GM12878 (cell line): ENCODE measurements around the gene ITGAL. TPM values are rescaled to one million over a fixed set of nuclear protein-coding genes. Genes with fewer than 3 reads are reported as not detected.
A peak's percentile ranks its signal among the peaks of the same experiment; 100 is the strongest.
"Not testable (repeated sequence)": the region's sequence is repeated elsewhere in the genome, so short reads cannot be mapped to it uniquely, and the experiment has no call there.

ENCODE experiments used
- ATAC-seq: fragments of 200-7000 bp; cut with Tn5 transposase; 3 replicates; pipeline ENCODE4 v1.9.1; 2020; ENCODE audit warnings: mild to moderate bottlenecking, moderate library complexity
- BruUV-seq: library from RNA; stranded (reverse); fragments of 400-500 nt; replicated peaks from 2 replicates; lab custom pipeline; 2021; lab: Mats Ljungman, UMichigan
- CTCF ChIA-PET: fragments of 300-600 bp; sonication (Branson Sonifier 250); formaldehyde crosslinking; extraction: SDS; loops from one replicate; lab custom pipeline; 2021; ENCODE audit warnings: inconsistent platforms; lab: Yijun Ruan, JAX
- POLR2A ChIA-PET: fragments of 350-600 bp; formaldehyde crosslinking; extraction: SDS; loops from one replicate; lab custom pipeline; 2021; ENCODE audit warnings: inconsistent platforms; lab: Charles Lee
- RAD21 ChIA-PET: fragments of 300-600 bp; sonication (Branson Sonifier 250); formaldehyde crosslinking; loops from one replicate; lab custom pipeline; 2023; ENCODE audit warnings: antibody characterized with exemption; ENCODE audit not compliant: unreplicated experiment; lab: Charles Lee
- SMC1A ChIA-PET: fragments of 300-600 bp; sonication (Branson Sonifier 250); formaldehyde crosslinking; loops from one replicate; lab custom pipeline; 2023; ENCODE audit not compliant: unreplicated experiment, uncharacterized antibody; lab: Charles Lee
- DNase-seq: peaks from one replicate; pipeline ENCODE4 v3.0.0-alpha.2; 2011; ENCODE audit warnings: low read depth, low spot score
- FAIRE-seq: peaks from 3 replicates; lab custom pipeline; 2011; peaks lifted over from hg19 to GRCh38; lab: Jason Lieb, UNC
- H2AFZ ChIP-seq: 2 replicates; pipeline ENCODE4 v1.6.0; 2011; ENCODE audit warnings: low read depth, low read length, control low read depth; ENCODE audit not compliant: control insufficient read depth
- H3K27ac ChIP-seq: 2 replicates; pipeline ENCODE4 v1.5.1; 2011; ENCODE audit warnings: control low read depth; ENCODE audit not compliant: control insufficient read depth, insufficient read depth
- H3K27me3 ChIP-seq, 2 experiments: replicated peaks in 1 of 2; 2 replicates each; pipeline versions ENCODE4 v1.6.0 to v1.6.1; 2011; ENCODE audit warnings: low read length in 1 of 2; ENCODE audit not compliant: control insufficient read depth in 2 of 2, insufficient read depth in 2 of 2
- H3K36me3 ChIP-seq, 2 experiments: 2 replicates each; pipeline ENCODE4 v1.5.1; 2011; ENCODE audit warnings: low read length in 1 of 2; ENCODE audit not compliant: control insufficient read depth in 2 of 2, insufficient read depth in 2 of 2
- H3K4me1 ChIP-seq: 2 replicates; pipeline ENCODE4 v1.6.1; 2011; ENCODE audit warnings: mild to moderate bottlenecking, low read length, moderate library complexity, mixed read lengths; ENCODE audit not compliant: control insufficient read depth, insufficient read depth
- H3K4me2 ChIP-seq: 2 replicates; pipeline ENCODE4 v1.6.0; 2011; ENCODE audit warnings: control low read depth; ENCODE audit not compliant: control insufficient read depth, insufficient read depth
- H3K4me3 ChIP-seq: fragments of 200-600 bp; sonication (generic); 2 replicates; pipeline ENCODE4 v1.5.1; 2016
- H3K79me2 ChIP-seq: 2 replicates; pipeline ENCODE4 v1.6.0; 2011; ENCODE audit warnings: low read length; ENCODE audit not compliant: control insufficient read depth, insufficient read depth
- H3K9ac ChIP-seq: 2 replicates; pipeline ENCODE4 v1.8.0; 2011; ENCODE audit warnings: low read length, control low read depth, mixed read lengths; ENCODE audit not compliant: control insufficient read depth, insufficient read depth
- H3K9me3 ChIP-seq: replicated peaks from 3 replicates; pipeline ENCODE4 v1.5.1; 2011; ENCODE audit warnings: mild to moderate bottlenecking, low read length; ENCODE audit not compliant: control insufficient read depth, insufficient read depth
- H4K20me1 ChIP-seq: 2 replicates; pipeline ENCODE4 v1.6.0; 2011; ENCODE audit not compliant: control insufficient read depth, insufficient read depth
- EP300 ChIP-seq, 2 experiments: fragments of 150-350 bp in 1 of 2; IDR thresholded peaks; 2 replicates each; pipeline ENCODE4 v1.6.1; 2011 to 2012; ENCODE audit warnings: low read depth in 2 of 2, low read length in 2 of 2, borderline replicate concordance in 1 of 2, improper control_type of control experiment in 1 of 2, inconsistent platforms in 1 of 2; ENCODE audit not compliant: control insufficient read depth in 1 of 2
- MLLT1 ChIP-seq: fragments of 450-650 bp; IDR thresholded peaks from 2 replicates; pipeline ENCODE4 v1.6.1; 2016; ENCODE audit warnings: mild to moderate bottlenecking
- ZBTB33 ChIP-seq: fragments of 450-650 bp; IDR thresholded peaks from 2 replicates; pipeline ENCODE4 v1.6.1; 2017; ENCODE audit warnings: mild to moderate bottlenecking
- WGBS: methylation state at CpG from one replicate; pipeline ENCODE4 v1.1.6; 2016; ENCODE audit warnings: low lambda C conversion rate; ENCODE audit not compliant: insufficient replicate concordance, insufficient coverage; ENCODE audit errors: missing lambda C conversion rate; 5-methylcytosine and 5-hydroxymethylcytosine counted together
- in situ Hi-C: fragments of 300-500 bp; cut with MboI; formaldehyde crosslinking; loops from 9 replicates; pipeline ENCODE4 v1.14.3; 2018; ENCODE audit warnings: mixed read lengths
- intact Hi-C: fragments of 100-400 bp; cut with micrococcal nuclease; formaldehyde crosslinking; loops from one replicate; pipeline ENCODE4 v1.14.2; 2022; ENCODE audit not compliant: unreplicated experiment
- polyA plus RNA-seq, 11 experiments: library from polyadenylated mRNA; depleted of rRNA in 4 of 11; unstranded in 6 of 11; stranded (reverse) in 5 of 11; fragments of >200 nt; fragmentation: Nextera tagmentation in 4 of 11; fragmentation: Illumina TruSeq in 1 of 11; extraction: Ambion mirVana in 4 of 11; extraction: Trizol in 1 of 11; gene quantifications; 1 replicate in 1 of 11; 2 replicates in 10 of 11; pipeline versions ENCODE4 v1.2.1 to v1.2.3, GENCODE V29; 2011 to 2016; ENCODE audit warnings: inconsistent platforms in 2 of 11, missing spikeins in 2 of 11, low read depth in 1 of 11
- total RNA-seq, 4 experiments: library from RNA; depleted of rRNA in 3 of 4; stranded (reverse); fragments of >200 nt in 3 of 4; fragmentation: Illumina TruSeq in 1 of 4; extraction: Trizol in 1 of 4; gene quantifications; 2 replicates each; pipeline versions ENCODE4 v1.2.1 to v1.2.3, GENCODE V29; 2013 to 2021

Gene ITGAL
- total and polyA plus RNA-seq, 10 of the 15 experiments (the other 5 are each of a cell fraction or from before 2014, with no cell fraction given), result 10.7 to 170 (median 96.9) TPM

- 0 out of 4 replicates have a peak, but pooled peaks of 1 of the 2 experiments have one; percentile 7 for TF ChIP-seq EP300 (IDR thresholded peaks at IDR 0.05; ENCODE audit: borderline replicate concordance in 1 of 2, control insufficient read depth in 1 of 2, low read depth in 2 of 2, low read length in 2 of 2)
Measured at GRCh38 chr16:30535777-30536190, 63.2 kb downstream of the ITGAL start (continued).

- H3K9me3 ChIP-seq, H2AFZ ChIP-seq, H3K36me3 ChIP-seq, FAIRE-seq, in situ Hi-C loops, H3K4me1 ChIP-seq, ATAC-seq, BruUV-seq, H3K27me3 ChIP-seq, DNase-seq, H3K27ac ChIP-seq, H4K20me1 ChIP-seq: not testable (repeated sequence)
- intact Hi-C loops, result loop anchor here (5.0 kb wide), 1 partner anchor 89 kb away; the partner anchor contains the start of gene SEPHS2
- ChIA-PET RAD21 (interaction anchor here (0.6 to 5.2 kb wide), 30 partner anchors 9 to 195 kb away, joined by 3 to 129 read pairs (median 7); partner anchors contain the start of genes DCTPP1, FBRS, SEPHS2 and SEPTIN1), POLR2A (interaction anchor here (0.6 to 5.2 kb wide), 13 partner anchors 9 to 168 kb away, joined by 4 to 109 read pairs (median 8); partner anchors contain the start of genes DCTPP1, ITGAL, ZNF688 and ZNF764), SMC1A (interaction anchor here (0.8 to 4.7 kb wide), 29 partner anchors 13 to 161 kb away, joined by 3 to 47 read pairs (median 7); partner anchors contain the start of genes DCTPP1, FBRS, ITGAL and SEPHS2), CTCF (interaction anchor here (0.6 to 4.7 kb wide), 34 partner anchors 8 to 444 kb away, joined by 3 to 81 read pairs (median 8); partner anchors contain the start of genes DCTPP1, FBRS, ITGAL and SEPHS2)
- TF ChIP-seq MLLT1 (peak; percentile 94), ZBTB33 (0 out of 2 replicates have a peak, but pooled peaks have one; percentile 18)
- Histone ChIP-seq H3K79me2 (peaks cover 27% of the 10 kb centered on the region), H3K4me2 (peak overlapping the region; percentile 87), H3K4me3 (peak overlapping the region; percentile 90), H3K9ac (peak overlapping the region; percentile 96)
- 96% methylated on average over 13 of the region's 13 CpGs for WGBS
Measured at GRCh38 chr16:30536391-30537024, 64.0 kb downstream of the ITGAL start.
